H1 (cell line): ENCODE data around the gene PRKAR2A. TPM values are rescaled to one million over a fixed set of nuclear protein-coding genes. Genes with fewer than 3 reads are reported as not detected.

ENCODE experiments used
- CTCF ChIA-PET: fragments of 300-600 bp; sonication (Branson Sonifier 250); formaldehyde crosslinking; loops from one replicate; lab custom pipeline; 2021; ENCODE audit not compliant: partially characterized antibody; lab: Charles Lee
- POLR2A ChIA-PET: fragments of 300-600 bp; sonication (Branson Sonifier 250); formaldehyde crosslinking; loops from one replicate; lab custom pipeline; 2021; ENCODE audit warnings: inconsistent platforms; ENCODE audit not compliant: partially characterized antibody; lab: Charles Lee
- DNase-seq, 2 experiments: peaks; one replicate each; pipeline versions ENCODE4 v3.0.0 to v3.0.0-alpha.2; 2010 to 2022; ENCODE audit warnings: low spot score in 2 of 2, low read depth in 1 of 2, mixed read lengths in 1 of 2
- FAIRE-seq: peaks from 2 replicates; lab custom pipeline; 2011; peaks lifted over from hg19 to GRCh38; lab: Jason Lieb, UNC
- H2AFZ ChIP-seq: 2 replicates; pipeline ENCODE4 v1.8.1; 2012; ENCODE audit warnings: low read length, inconsistent platforms
- H2AK5ac ChIP-seq: 2 replicates; pipeline ENCODE4 v1.6.1; 2013; ENCODE audit warnings: low read depth, low read length
- H2BK120ac ChIP-seq: replicated peaks from 2 replicates; pipeline ENCODE3; 2013; ENCODE audit warnings: low read depth, low read length, inconsistent platforms
- H2BK12ac ChIP-seq: 2 replicates; pipeline ENCODE4 v1.6.1; 2013; ENCODE audit warnings: low read depth, low read length
- H2BK15ac ChIP-seq: 2 replicates; pipeline ENCODE4 v1.6.1; 2013; ENCODE audit warnings: low read length
- H2BK20ac ChIP-seq: 2 replicates; pipeline ENCODE4 v1.6.1; 2013; ENCODE audit warnings: low read length
- H2BK5ac ChIP-seq: 2 replicates; pipeline ENCODE4 v1.6.1; 2013; ENCODE audit warnings: low read depth, low read length
- H3K14ac ChIP-seq: 2 replicates; pipeline ENCODE4 v1.6.1; 2013; ENCODE audit warnings: inconsistent platforms; ENCODE audit not compliant: insufficient read length
- H3K18ac ChIP-seq: 2 replicates; pipeline ENCODE4 v1.6.1; 2013; ENCODE audit warnings: low read length; ENCODE audit errors: extremely low read depth
- H3K23ac ChIP-seq: 2 replicates; pipeline ENCODE4 v1.6.1; 2013; ENCODE audit warnings: inconsistent platforms; ENCODE audit not compliant: insufficient read length
- H3K23me2 ChIP-seq: 2 replicates; pipeline ENCODE4 v1.6.1; 2013; ENCODE audit warnings: low read depth, low read length
- H3K27ac ChIP-seq: 2 replicates; pipeline ENCODE4 v1.6.1; 2011; ENCODE audit warnings: low read depth, low read length, inconsistent platforms
- H3K27me3 ChIP-seq, 4 experiments: replicated peaks in 1 of 4; 1 replicate in 1 of 4; 2 replicates in 3 of 4; pipeline versions ENCODE4 v1.6.1 to v1.8.1; 2011 to 2013; ENCODE audit warnings: low read length in 3 of 4, mild to moderate bottlenecking in 3 of 4, inconsistent platforms in 2 of 4, mixed read lengths in 2 of 4, moderate library complexity in 1 of 4; ENCODE audit not compliant: control insufficient read depth in 3 of 4, insufficient read depth in 3 of 4; ENCODE audit errors: extremely low read depth in 1 of 4
- H3K36me3 ChIP-seq, 4 experiments: 2 replicates each; pipeline versions ENCODE4 v1.6.1 to v1.8.1; 2011 to 2013; ENCODE audit warnings: mild to moderate bottlenecking in 4 of 4, low read length in 3 of 4, moderate library complexity in 2 of 4, control low read depth in 1 of 4, inconsistent platforms in 1 of 4; ENCODE audit not compliant: insufficient read depth in 4 of 4, control insufficient read depth in 2 of 4
- H3K4ac ChIP-seq: replicated peaks from 2 replicates; pipeline ENCODE3; 2013; ENCODE audit warnings: low read length, low read depth, mixed read lengths, inconsistent platforms; ENCODE audit not compliant: insufficient read length
- H3K4me1 ChIP-seq, 4 experiments: replicated peaks in 1 of 4; 1 replicate in 1 of 4; 2 replicates in 3 of 4; pipeline versions ENCODE4 v1.6.1 to v1.8.1; 2011 to 2013; ENCODE audit warnings: low read length in 3 of 4, inconsistent platforms in 2 of 4, mixed read lengths in 1 of 4; ENCODE audit not compliant: insufficient read depth in 4 of 4, control insufficient read depth in 3 of 4
- H3K4me2 ChIP-seq, 2 experiments: 2 replicates each; pipeline versions ENCODE4 v1.6.1 to v1.8.1; 2011 to 2013; ENCODE audit warnings: low read depth in 2 of 2, low read length in 2 of 2, control low read depth in 1 of 2, inconsistent platforms in 1 of 2, mild to moderate bottlenecking in 1 of 2; ENCODE audit not compliant: insufficient read depth in 1 of 2
- H3K4me3 ChIP-seq, 4 experiments: fragments of 200-600, 300-600 bp in 1 of 4; sonication (generic), shearing (Covaris generic), sonication (Bioruptor Twin) in 1 of 4; 2 replicates each; pipeline versions ENCODE4 v1.5.1 to v1.8.1; 2011 to 2016; ENCODE audit warnings: low read length in 4 of 4, low read depth in 3 of 4, control low read depth in 2 of 4, inconsistent platforms in 2 of 4, mild to moderate bottlenecking in 2 of 4, mixed read lengths in 1 of 4, moderate library complexity in 1 of 4; ENCODE audit not compliant: insufficient read depth in 2 of 4; ENCODE audit errors: extremely low read depth in 1 of 4
- H3K56ac ChIP-seq: replicated peaks from 2 replicates; pipeline ENCODE3; 2013; ENCODE audit warnings: low read depth, mild to moderate bottlenecking, mixed read lengths, low read length, inconsistent platforms; ENCODE audit not compliant: insufficient read length
- H3K79me1 ChIP-seq: 2 replicates; pipeline ENCODE4 v1.6.1; 2013; ENCODE audit warnings: low read depth, low read length, control low read depth
- H3K79me2 ChIP-seq, 2 experiments: 2 replicates each; pipeline versions ENCODE4 v1.6.1 to v1.8.1; 2012 to 2013; ENCODE audit warnings: low read length in 2 of 2, mild to moderate bottlenecking in 2 of 2, inconsistent platforms in 1 of 2; ENCODE audit not compliant: insufficient read depth in 2 of 2, control insufficient read depth in 1 of 2
- H3K9ac ChIP-seq, 4 experiments: replicated peaks in 1 of 4; 1 replicate in 1 of 4; 2 replicates in 3 of 4; pipeline versions ENCODE4 v1.6.1 to v1.8.1; 2011 to 2013; ENCODE audit warnings: low read depth in 3 of 4, low read length in 3 of 4, control low read depth in 2 of 4, mild to moderate bottlenecking in 2 of 4, moderate library complexity in 2 of 4, inconsistent platforms in 1 of 4; ENCODE audit errors: extremely low read depth in 1 of 4
- H3K9me3 ChIP-seq, 2 experiments: 2 replicates each; pipeline versions ENCODE4 v1.6.1 to v1.8.1; 2012 to 2013; ENCODE audit warnings: mild to moderate bottlenecking in 2 of 2, moderate library complexity in 2 of 2, control low read depth in 1 of 2, inconsistent platforms in 1 of 2, low read depth in 1 of 2, low read length in 1 of 2, mixed read lengths in 1 of 2; ENCODE audit not compliant: insufficient read depth in 2 of 2
- H4K20me1 ChIP-seq, 2 experiments: replicated peaks in 1 of 2; 2 replicates each; pipeline versions ENCODE3 to v1.8.1; 2011 to 2013; ENCODE audit warnings: inconsistent platforms in 2 of 2, low read length in 2 of 2, mild to moderate bottlenecking in 1 of 2; ENCODE audit not compliant: insufficient read depth in 2 of 2, control insufficient read depth in 1 of 2
- H4K5ac ChIP-seq: 2 replicates; pipeline ENCODE4 v1.6.1; 2013; ENCODE audit warnings: low read length, low read depth, mixed read lengths, inconsistent platforms; ENCODE audit not compliant: insufficient read length
- H4K8ac ChIP-seq: 2 replicates; pipeline ENCODE4 v1.8.0; 2013; ENCODE audit warnings: mild to moderate bottlenecking, moderate library complexity, low read length, inconsistent platforms; ENCODE audit not compliant: insufficient read depth; ENCODE audit errors: extremely low read depth
- H4K91ac ChIP-seq: replicated peaks from 2 replicates; pipeline ENCODE3; 2013; ENCODE audit warnings: low read length, mixed read lengths, inconsistent platforms; ENCODE audit not compliant: insufficient read length
- BACH1 ChIP-seq: IDR thresholded peaks from 2 replicates; pipeline ENCODE4 v1.6.1; 2012; ENCODE audit warnings: low read length, improper control_type of control experiment
- EP300 ChIP-seq, 2 experiments: IDR thresholded peaks; 1 replicate in 1 of 2; 2 replicates in 1 of 2; pipeline ENCODE4 v1.6.1; 2011 to 2012; ENCODE audit warnings: low read depth in 2 of 2, low read length in 2 of 2, mild to moderate bottlenecking in 2 of 2, borderline replicate concordance in 1 of 2, inconsistent platforms in 1 of 2, moderate library complexity in 1 of 2
- GABPA ChIP-seq: IDR thresholded peaks from 2 replicates; pipeline ENCODE4 v1.6.1; 2011; ENCODE audit warnings: mild to moderate bottlenecking, low read length, moderate library complexity, borderline replicate concordance; ENCODE audit not compliant: insufficient read depth
- JUND ChIP-seq: IDR thresholded peaks from 2 replicates; pipeline ENCODE4 v1.6.1; 2011; ENCODE audit warnings: mild to moderate bottlenecking, improper control_type of control experiment, low read length
- KDM1A ChIP-seq: fragments of 200-600, 300-600 bp; sonication (generic); IDR thresholded peaks from 2 replicates; pipeline ENCODE4 v1.7.1; 2016; ENCODE audit warnings: mild to moderate bottlenecking, low read length, borderline replicate concordance
- SIX5 ChIP-seq: IDR thresholded peaks from 2 replicates; pipeline ENCODE4 v1.6.1; 2011; ENCODE audit warnings: mild to moderate bottlenecking, low read depth, low read length
- WGBS, 2 experiments: shearing (Covaris generic) in 1 of 2; methylation state at CpG; one replicate each; pipeline versions ENCODE4 v1.1.6 to v1.1.7; 2013 to 2015; ENCODE audit warnings: low lambda C conversion rate in 2 of 2, mixed read lengths in 2 of 2, inconsistent platforms in 1 of 2, low coverage in 1 of 2, missing lambda C conversion rate in 1 of 2; ENCODE audit not compliant: insufficient replicate concordance in 2 of 2, insufficient coverage in 1 of 2, insufficient read length in 1 of 2; ENCODE audit errors: extremely low coverage in 1 of 2, missing lambda C conversion rate in 1 of 2; 5-methylcytosine and 5-hydroxymethylcytosine counted together
- polyA plus RNA-seq, 7 experiments: library from polyadenylated mRNA; depleted of rRNA in 3 of 7; stranded (reverse) in 5 of 7; unstranded in 2 of 7; fragments of >200 nt in 5 of 7; fragments of 200-250 nt in 2 of 7; gene quantifications; 1 replicate in 5 of 7; 2 replicates in 1 of 7; 4 replicates in 1 of 7; pipeline versions ENCODE4 v1.2.1 to v1.2.3, GENCODE V29; 2011 to 2013; ENCODE audit warnings: missing spikeins in 2 of 7, mixed read lengths in 2 of 7
- total RNA-seq: library from RNA; stranded (reverse); fragmentation: NEBNext Ultra II Directional; extraction: Animal tissue kit (Norgen Biotek cat#: 25700); gene quantifications from 2 replicates; pipeline ENCODE4 v1.2.1, GENCODE V29; 2021
- TF ChIP-seq, protein P1 (sequence below), 3 experiments: IDR thresholded peaks; 1 replicate in 2 of 3; 2 replicates in 1 of 3; pipeline versions ENCODE4 v1.5.1 to v1.6.1; 2011; ENCODE audit warnings: low read length in 3 of 3, mild to moderate bottlenecking in 3 of 3, inconsistent platforms in 2 of 3, low read depth in 1 of 3, moderate library complexity in 1 of 3; ENCODE audit not compliant: insufficient read depth in 1 of 3; ENCODE audit errors: control extremely low read depth in 1 of 3
- TF ChIP-seq, protein P2 (sequence below): IDR thresholded peaks from 2 replicates; pipeline ENCODE4 v1.6.1; 2012; ENCODE audit warnings: inconsistent platforms
- TF ChIP-seq, protein P3 (sequence below): IDR thresholded peaks from 2 replicates; pipeline ENCODE4 v1.6.1; 2011; ENCODE audit warnings: low read depth, mild to moderate bottlenecking, low read length; ENCODE audit not compliant: insufficient read depth

Gene PRKAR2A
- total and polyA plus RNA-seq, 2 of the 8 experiments (the other 6 are each of a cell fraction or from before 2014, with no cell fraction given) = 6.3 to 42.4 TPM

DNA sequence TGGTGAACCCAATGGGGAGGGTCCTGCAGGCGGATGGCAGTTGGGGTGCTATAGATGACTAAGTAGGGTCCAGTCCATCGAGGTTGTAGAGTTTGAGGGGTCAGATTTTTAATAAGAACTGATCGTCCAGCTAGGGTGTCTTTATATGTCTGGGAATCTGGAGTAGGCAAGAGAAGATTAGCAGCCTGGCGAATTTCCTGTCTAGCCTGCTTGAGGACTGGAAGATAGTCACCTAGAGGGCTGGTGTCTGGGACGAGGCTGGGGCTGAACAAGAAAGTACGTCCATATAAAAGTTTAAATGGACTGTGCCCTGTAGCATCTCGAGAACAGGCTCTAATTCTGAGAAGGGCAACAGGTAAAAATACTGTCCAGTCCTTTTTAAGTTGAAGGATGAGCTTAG, 123.9 kb downstream of the PRKAR2A start:
- Histone ChIP-seq H3K9ac (no peak overlapping the region), H3K4ac (no peak overlapping the region), H2BK15ac (no peak overlapping the region), H3K23me2 (no peaks in the 10 kb centered on the region), H3K4me1 (no peaks in the 10 kb centered on the region), H3K27ac (no peak overlapping the region), H2BK5ac (no peak overlapping the region), H2AK5ac (no peak overlapping the region), H3K79me2 (no peaks in the 10 kb centered on the region), H3K79me1 (no peaks in the 10 kb centered on the region), H3K23ac (no peak overlapping the region), H3K4me2 (no peak overlapping the region), H4K5ac (no peak overlapping the region), H3K18ac (no peak overlapping the region), H3K9me3 (no peaks in the 10 kb centered on the region), H3K56ac (no peak overlapping the region), H2AFZ (no peak overlapping the region), H4K20me1 (no peaks in the 10 kb centered on the region), H3K4me3 (no peak overlapping the region), H4K91ac (no peak overlapping the region), H2BK12ac (no peak overlapping the region), H3K14ac (no peak overlapping the region), H2BK120ac (no peak overlapping the region), H4K8ac (no peak overlapping the region), H3K27me3 (no peaks in the 10 kb centered on the region), H3K36me3 (no peaks in the 10 kb centered on the region), H2BK20ac (no peak overlapping the region)
- ChIA-PET CTCF (interaction anchor here (5.8 kb wide), 1 partner anchor 15 kb away, joined by 40 read pairs; no protein-coding TSS in a partner anchor), POLR2A (interaction anchor here (0.6 to 5.7 kb wide), 2 partner anchors 8 to 163 kb away, joined by 3 to 28 read pairs; partner anchors contain the start of gene IP6K2)
- no peak for DNase-seq
- 82% methylated on average over 7 of the region's 7 CpGs; no CpG with 5 or more reads in 1 of the 2 experiments for WGBS, 2 experiments
- TF ChIP-seq KDM1A (no peak), EP300 (IDR thresholded peaks at IDR 0.05; ENCODE audit: borderline replicate concordance in 1 of 2, low read depth in 2 of 2, low read length in 2 of 2) (no peak), BACH1 (no peak), SIX5 (no peak), GABPA (no peak), JUND (no peak)
- TF ChIP-seq, protein P1, sequence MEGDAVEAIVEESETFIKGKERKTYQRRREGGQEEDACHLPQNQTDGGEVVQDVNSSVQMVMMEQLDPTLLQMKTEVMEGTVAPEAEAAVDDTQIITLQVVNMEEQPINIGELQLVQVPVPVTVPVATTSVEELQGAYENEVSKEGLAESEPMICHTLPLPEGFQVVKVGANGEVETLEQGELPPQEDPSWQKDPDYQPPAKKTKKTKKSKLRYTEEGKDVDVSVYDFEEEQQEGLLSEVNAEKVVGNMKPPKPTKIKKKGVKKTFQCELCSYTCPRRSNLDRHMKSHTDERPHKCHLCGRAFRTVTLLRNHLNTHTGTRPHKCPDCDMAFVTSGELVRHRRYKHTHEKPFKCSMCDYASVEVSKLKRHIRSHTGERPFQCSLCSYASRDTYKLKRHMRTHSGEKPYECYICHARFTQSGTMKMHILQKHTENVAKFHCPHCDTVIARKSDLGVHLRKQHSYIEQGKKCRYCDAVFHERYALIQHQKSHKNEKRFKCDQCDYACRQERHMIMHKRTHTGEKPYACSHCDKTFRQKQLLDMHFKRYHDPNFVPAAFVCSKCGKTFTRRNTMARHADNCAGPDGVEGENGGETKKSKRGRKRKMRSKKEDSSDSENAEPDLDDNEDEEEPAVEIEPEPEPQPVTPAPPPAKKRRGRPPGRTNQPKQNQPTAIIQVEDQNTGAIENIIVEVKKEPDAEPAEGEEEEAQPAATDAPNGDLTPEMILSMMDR (IDR thresholded peaks at IDR 0.05; ENCODE audit: control extremely low read depth in 1 of 3, insufficient read depth in 1 of 3, low read depth in 1 of 3, low read length in 3 of 3) = no peak
- TF ChIP-seq, protein P2, sequence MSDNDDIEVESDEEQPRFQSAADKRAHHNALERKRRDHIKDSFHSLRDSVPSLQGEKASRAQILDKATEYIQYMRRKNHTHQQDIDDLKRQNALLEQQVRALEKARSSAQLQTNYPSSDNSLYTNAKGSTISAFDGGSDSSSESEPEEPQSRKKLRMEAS = no peak
- TF ChIP-seq, protein P3, sequence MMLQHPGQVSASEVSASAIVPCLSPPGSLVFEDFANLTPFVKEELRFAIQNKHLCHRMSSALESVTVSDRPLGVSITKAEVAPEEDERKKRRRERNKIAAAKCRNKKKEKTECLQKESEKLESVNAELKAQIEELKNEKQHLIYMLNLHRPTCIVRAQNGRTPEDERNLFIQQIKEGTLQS = no peak
- FAIRE-seq = no peak
